KOPT-K1 (cell line): ENCODE measurements around the gene SHISA9.

ENCODE experiments used
- H3K27ac ChIP-seq: fragments of 200-600 bp; sonication (generic); 2 replicates; pipeline ENCODE4 v1.5.1; 2016; ENCODE audit warnings: antibody characterized with exemption, mild to moderate bottlenecking, low read depth, low read length; ENCODE audit not compliant: poor library complexity, severe bottlenecking
- H3K36me3 ChIP-seq: fragments of 200-600 bp; sonication (generic); 2 replicates; pipeline ENCODE4 v1.5.1; 2017; ENCODE audit warnings: antibody characterized with exemption, mild to moderate bottlenecking, low read length, moderate library complexity; ENCODE audit not compliant: insufficient read depth
- H3K9me3 ChIP-seq: fragments of 200-600 bp; sonication (generic); 2 replicates; pipeline ENCODE4 v1.5.1; 2017; ENCODE audit warnings: antibody characterized with exemption, low read length, mild to moderate bottlenecking; ENCODE audit not compliant: insufficient read depth, poor library complexity, severe bottlenecking

Gene SHISA9

DNA sequence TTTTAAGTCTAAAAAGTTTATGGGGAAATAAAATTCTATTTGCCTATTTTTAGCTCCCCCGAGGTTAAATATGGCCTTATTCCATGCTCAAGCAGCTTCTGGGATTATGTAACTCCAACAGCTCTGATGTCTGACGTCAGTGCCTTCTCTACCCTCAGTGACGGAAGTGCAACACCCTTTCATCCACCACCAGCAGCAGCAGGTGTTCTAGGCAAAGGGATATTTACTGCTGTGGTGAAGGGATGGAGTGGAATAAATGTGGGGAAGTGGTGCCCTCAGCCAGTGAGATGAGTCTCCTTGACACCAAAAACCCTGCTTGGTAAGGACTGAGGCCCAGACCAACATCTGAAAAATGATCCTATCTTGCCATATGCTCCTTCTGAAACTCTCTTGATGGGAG, 247.4 kb downstream of the SHISA9 start:
- Histone ChIP-seq H3K9me3 (no peaks in the 10 kb centered on the region), H3K36me3 (no peaks in the 10 kb centered on the region), H3K27ac (no peak overlapping the region)

DNA sequence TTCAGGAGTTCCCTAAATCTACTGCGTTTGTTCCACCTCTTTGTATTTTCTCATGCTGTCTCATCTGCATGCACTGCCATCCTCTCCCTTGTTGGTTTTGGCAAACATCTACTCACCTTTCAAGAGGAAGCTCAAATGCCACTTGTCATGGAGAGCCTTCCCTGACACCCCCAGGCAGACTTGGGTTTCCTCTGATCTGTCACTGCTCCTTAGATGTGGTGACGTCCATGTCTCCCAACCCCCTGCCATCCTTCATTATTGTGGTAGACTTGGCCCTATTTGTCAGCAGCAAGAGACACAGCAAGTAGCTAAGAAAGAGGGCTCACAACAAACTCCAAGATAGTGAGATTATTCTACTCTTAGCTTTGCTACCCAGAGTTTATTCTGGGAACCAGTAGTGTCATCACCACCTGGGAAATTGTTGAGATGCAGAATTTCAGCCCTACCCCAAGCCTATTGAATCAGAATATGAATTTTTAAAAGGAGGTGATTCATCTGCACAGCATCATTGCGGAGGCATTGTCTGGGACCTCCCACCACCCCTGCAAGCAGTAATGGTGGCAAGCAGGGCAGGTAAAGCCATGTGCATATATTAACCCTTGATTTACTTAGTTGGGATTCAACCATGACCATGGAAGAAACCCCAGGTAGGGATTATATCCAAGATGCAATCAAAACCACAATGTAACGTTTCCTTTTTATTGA, 248.9 kb downstream of the SHISA9 start:
- Histone ChIP-seq H3K9me3 (no peaks in the 10 kb centered on the region), H3K36me3 (no peaks in the 10 kb centered on the region), H3K27ac (no peak overlapping the region)

DNA sequence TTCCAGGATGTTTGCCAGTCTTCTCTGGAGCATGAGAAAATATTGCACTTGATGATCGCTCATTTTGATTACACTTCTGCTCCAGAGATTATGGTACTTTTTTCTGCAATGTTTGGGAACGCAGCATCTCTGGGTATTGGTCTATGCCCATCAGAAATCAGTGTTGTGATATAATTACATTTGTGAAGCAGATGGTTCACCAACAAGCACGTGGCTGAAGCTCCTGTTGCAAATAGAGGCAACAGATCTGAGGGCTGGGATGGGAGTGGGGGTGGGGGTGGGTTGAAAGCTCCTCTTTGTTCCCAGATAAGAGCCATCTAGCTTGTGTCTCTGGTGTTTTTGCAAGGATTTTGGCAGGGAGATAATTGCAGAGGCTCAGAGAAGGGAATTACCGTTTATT, 252.3 kb downstream of the SHISA9 start:
- Histone ChIP-seq H3K27ac (no peak overlapping the region), H3K36me3 (no peaks in the 10 kb centered on the region), H3K9me3 (no peaks in the 10 kb centered on the region)

DNA sequence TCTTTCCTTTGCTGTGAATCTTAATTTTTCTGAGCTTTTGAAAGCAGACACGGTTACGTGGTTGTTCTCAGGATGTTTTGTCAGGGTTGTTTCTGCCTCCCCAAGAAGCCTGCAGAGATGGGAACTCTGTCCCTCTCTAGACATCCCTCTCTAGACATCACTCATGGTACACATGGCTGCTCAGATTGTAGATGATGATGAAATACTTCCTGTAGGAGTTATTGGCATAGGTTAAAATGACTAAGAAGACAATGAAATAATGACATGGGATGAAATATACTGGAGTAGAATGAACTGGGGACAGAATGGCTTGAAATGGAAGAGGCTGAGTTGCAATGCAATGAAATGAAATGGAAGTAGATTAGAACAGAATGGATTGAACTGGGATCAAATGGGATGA, 253.4 kb downstream of the SHISA9 start:
- Histone ChIP-seq H3K27ac (no peak overlapping the region), H3K9me3 (no peaks in the 10 kb centered on the region), H3K36me3 (no peaks in the 10 kb centered on the region)

DNA sequence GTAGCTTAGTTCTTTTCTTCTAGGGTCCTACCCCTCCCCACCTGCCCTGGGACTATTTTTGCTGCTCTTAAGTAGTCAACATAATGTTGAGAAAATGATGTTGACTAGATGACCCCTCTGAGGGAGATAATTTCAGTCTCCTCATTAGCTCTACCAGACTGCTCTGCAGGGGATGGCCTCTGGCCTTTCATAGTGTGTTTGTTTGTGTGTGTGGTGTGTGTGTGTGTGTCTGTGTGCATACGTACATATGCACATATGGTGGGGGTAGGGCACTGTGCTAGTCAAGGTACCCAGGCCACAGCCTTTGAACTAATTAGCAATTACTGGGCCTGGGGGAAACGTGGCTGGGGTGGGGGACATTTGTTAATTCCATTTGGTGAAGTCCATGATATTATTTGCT, 254.0 kb downstream of the SHISA9 start:
- H3K9me3 ChIP-seq = no peaks in the 10 kb centered on the region
- H3K36me3 ChIP-seq = no peaks in the 10 kb centered on the region
- no peak overlapping the region for H3K27ac ChIP-seq

DNA sequence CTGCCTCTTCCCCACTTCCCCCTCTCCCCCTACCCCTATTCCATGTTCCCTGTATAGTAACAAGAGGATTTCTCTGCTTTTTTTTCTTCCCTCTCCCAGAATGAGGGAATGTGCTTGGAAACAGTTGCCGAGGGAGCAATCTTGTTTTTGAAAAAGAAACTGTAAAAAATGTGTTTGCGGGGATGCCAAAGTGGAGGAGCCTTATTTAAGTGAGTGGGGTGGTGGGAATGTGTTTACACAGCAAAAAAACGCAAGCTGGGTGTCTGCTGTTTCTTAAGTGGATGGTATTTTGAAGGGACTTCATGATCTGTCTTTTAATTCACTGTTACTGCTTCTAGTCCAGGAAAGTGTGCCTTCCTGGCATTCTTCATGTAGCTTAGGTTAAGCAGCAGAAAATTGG, 254.4 kb downstream of the SHISA9 start:
- Histone ChIP-seq H3K9me3 (no peaks in the 10 kb centered on the region), H3K27ac (no peak overlapping the region), H3K36me3 (no peaks in the 10 kb centered on the region)

DNA sequence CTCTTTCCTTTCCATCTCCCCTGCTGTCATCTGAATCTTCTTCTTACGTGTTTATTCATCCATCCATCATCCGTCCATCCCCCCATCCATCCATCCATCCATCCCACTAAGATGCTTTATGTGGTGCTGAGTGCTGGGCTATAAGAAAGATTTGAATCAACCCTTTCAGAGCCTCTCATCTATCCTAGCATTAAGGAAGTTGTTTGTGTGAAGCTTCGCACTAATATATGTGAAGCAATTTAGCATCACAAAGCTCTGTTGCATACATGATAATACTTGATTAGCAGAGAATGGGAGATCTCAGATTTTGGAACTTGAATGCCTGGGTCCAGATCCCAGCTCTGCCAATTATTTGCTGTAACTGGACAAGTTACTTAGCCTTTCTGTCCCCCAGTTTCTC, 255.7 kb downstream of the SHISA9 start:
- H3K9me3 ChIP-seq = no peaks in the 10 kb centered on the region

DNA sequence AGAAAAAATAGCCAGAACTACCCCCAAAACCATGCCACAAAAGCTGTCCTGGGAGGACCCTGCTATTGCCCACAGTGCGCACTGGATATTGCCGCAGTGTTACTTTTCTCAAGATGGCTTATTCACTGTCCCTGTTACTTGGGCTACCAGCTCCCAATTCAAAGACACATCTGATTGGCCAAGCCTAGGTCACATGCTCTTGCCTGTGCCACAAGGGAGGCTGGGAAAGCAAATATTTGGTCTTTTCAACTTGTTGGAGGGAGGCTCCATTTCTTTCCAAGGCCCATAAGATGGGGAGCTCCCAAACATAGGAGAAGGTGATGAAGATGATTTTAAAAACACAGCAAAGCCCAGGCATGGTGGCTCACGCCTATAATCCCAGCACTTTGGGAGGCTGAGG, 257.0 kb downstream of the SHISA9 start:
- Histone ChIP-seq H3K9me3 (no peaks in the 10 kb centered on the region), H3K27ac (no peak overlapping the region), H3K36me3 (no peaks in the 10 kb centered on the region)

More for the DNA sequence above, 255.7 kb downstream of the SHISA9 start:
- no peaks in the 10 kb centered on the region for H3K36me3 ChIP-seq
- H3K27ac ChIP-seq = no peak overlapping the region

DNA sequence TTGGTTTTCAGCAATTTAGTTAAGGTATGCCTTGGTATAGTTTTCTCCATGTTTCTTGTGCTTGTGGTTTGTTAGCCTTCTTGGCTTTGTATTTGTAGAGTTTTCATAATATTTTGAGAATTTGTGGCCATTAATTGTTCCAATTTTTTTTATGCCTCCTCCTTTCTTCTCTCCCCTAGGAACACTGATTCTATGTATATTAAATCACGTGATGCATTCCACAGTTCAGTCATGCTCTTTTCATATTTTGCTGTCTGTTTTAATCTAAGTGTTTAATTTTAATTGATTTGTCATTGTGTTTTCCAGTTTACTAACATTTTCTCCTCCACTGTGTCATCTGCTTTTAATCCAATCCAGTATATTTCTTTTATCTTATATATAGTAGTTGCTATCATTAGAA, 263.6 kb downstream of the SHISA9 start:
- no peaks in the 10 kb centered on the region for H3K36me3 ChIP-seq

DNA sequence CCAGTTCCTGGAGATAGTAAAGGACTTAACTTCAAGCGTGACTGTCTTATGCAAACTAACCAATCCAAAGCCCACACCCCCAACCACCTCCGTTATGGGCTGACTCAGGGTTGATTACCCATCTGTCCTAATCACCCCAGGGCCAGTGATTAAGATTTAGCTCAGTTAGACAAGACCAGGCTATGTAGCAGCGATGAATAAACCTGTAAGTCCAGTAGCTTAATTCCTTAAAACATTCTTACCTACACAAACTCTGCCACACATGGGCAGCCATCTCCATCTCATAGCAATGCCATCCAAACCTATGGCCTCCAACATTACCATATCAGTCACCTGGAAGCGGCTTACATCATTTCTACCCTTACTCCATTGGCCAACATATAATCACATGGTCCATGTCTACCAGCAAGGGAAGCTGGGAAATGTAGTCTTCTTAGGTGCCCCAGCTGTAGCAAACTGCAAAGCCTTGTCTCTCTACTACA, 266.7 kb downstream of the SHISA9 start:
- no peak overlapping the region for H3K27ac ChIP-seq
- H3K36me3 ChIP-seq = no peaks in the 10 kb centered on the region
- H3K9me3 ChIP-seq = peaks cover 5% of the 10 kb centered on the region

More for the DNA sequence above, 263.6 kb downstream of the SHISA9 start:
- no peak overlapping the region for H3K27ac ChIP-seq
- peaks cover 5% of the 10 kb centered on the region for H3K9me3 ChIP-seq

DNA sequence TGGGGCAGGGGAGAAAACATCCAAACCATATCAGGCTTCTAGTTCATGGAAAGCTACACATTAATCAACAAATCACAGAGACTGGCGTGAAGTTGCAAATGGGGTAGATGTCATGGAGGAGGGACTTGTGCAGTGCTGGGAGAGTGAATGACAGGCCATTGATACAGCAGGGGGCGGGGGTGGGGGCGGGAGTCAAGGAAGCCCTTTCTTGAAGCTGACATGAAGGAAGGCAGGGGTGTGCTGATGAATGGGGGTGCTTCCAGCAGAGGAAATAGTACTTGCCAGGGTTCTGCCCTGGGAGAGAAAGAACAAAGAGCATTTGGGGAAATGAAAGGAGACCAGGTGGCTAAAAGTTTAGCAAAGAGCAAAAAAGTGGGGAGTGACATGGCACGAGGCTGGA, 269.9 kb downstream of the SHISA9 start:
- Histone ChIP-seq H3K36me3 (no peaks in the 10 kb centered on the region), H3K27ac (no peak overlapping the region), H3K9me3 (peaks cover 5% of the 10 kb centered on the region)

DNA sequence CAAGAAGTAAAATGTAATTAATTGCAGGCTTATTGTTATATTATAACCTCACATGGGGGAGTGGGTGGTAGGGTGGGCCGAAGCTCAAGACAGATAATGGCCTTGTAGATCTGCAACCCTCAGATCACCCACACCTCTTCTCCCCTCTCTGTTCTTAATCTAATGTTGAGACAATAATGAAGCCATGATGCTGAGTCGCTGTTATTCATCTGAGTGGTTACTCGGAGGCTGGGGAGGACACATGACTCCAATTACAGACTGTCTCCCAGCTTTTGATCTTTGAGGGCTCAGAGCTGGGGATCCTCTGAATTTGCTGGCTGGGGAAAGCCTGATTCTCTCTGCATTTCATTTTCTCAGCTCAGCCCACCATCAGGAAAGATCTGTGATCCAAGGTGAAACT, 275.3 kb downstream of the SHISA9 start:
- no peaks in the 10 kb centered on the region for H3K36me3 ChIP-seq
- no peaks in the 10 kb centered on the region for H3K9me3 ChIP-seq
- no peak overlapping the region for H3K27ac ChIP-seq

DNA sequence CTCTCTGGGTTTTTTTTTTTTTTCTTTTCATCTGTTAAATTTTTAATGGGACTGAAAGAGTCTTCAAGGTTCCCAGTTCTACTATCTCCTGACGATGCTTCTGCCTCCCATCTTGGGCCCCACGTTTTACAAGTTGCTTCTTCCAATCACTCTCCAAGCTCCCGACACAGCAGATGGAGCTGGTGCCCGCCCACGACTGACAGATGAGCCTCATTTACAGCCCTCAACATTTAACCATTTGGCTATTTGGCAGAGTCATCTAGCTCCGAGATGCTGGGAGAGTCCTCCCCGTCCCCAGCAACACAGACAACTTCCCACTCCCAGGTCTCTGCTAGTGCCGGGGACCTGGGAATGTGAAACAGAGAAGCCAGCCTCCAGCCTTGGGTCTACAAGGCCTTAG, 276.9 kb downstream of the SHISA9 start:
- H3K9me3 ChIP-seq = no peaks in the 10 kb centered on the region
- no peak overlapping the region for H3K27ac ChIP-seq
- H3K36me3 ChIP-seq = no peaks in the 10 kb centered on the region

DNA sequence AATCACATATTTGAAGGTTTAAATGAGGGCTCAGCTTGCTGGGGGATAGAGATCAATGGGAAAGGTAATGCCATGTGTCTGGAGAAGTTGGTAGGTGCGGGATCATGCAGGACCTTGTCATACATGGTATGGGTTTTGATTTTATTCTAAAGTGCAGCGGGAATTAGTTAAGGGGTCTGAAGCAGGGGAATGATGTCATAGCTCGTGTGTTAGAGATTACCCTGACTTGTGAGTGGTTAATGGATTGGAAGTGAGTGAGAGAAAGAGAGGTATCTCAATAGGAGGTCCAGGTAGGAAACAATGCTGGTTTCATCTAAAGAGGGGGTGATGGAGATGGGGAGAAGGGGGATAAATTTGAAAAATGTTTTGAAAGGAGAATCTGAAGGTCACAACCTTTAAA, 280.0 kb downstream of the SHISA9 start:
- H3K9me3 ChIP-seq = no peaks in the 10 kb centered on the region
- no peak overlapping the region for H3K27ac ChIP-seq
- no peaks in the 10 kb centered on the region for H3K36me3 ChIP-seq

DNA sequence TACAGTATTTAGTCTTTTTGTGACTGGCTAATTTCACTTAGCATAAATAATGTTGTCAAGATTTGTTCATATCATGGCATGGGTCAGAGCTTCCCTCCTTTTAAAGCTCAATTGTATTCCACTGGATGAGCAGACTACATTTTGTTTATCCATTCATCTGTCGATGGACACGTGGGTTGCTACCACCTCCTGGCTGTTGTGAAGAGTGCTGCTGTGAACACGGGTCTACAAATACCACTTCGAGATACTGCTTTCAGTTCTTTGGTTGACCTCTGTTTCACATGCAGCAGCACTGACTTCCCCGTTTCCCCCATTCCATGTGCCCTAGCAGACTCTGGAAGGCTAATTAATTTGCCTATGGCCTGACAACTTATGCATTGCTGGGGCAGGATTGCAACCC, 285.4 kb downstream of the SHISA9 start:
- Histone ChIP-seq H3K36me3 (no peaks in the 10 kb centered on the region), H3K9me3 (no peaks in the 10 kb centered on the region), H3K27ac (no peak overlapping the region)

DNA sequence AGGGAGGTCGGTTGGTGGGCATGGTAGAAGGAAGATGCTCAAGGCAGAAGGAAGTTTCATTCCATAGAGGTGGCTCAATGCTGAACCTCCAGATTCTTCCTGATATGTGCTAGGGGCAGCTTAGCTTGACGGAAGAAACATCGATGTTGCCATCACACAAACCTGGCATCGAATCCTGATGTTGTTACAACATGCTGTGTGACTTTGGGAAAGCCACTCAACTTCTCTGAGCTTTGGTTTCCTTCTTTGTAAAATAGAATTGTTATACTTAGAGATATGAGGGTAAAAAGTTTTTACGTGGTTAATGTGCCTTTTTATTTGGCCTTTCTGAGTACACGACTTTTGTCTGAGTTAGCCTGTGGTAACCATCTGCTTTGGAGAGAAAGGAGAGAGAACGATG, 287.9 kb downstream of the SHISA9 start:
- Histone ChIP-seq H3K36me3 (no peaks in the 10 kb centered on the region), H3K9me3 (no peaks in the 10 kb centered on the region), H3K27ac (no peak overlapping the region)
